ENCODE data around the gene SMG9.

SMG9 gene

GRCh38 chr19:43754503-43755255, at the start of gene SMG9:
Gene SMG9, minus strand, starts transcription at chr19:43754962. Its CDS starts 4,221 bp downstream, at chr19:43750741.
- peak; percentile 24 for DNase-seq

- no peak for DNase-seq
Measured at GRCh38 chr19:43804432-43804831, 49.7 kb upstream of the SMG9 start.

GRCh38 chr19:43802216-43802951, 47.6 kb upstream of the SMG9 start, which contains the start of gene LYPD5:
Gene LYPD5, minus strand, starts transcription at chr19:43802447. Its CDS starts 67 bp downstream, at chr19:43802380.
- no peak for DNase-seq

GRCh38 chr19:43799502-43800142, 44.9 kb upstream of the SMG9 start:
- DNase-seq, result no peak

- DNase-seq, result no peak
Measured at GRCh38 chr19:43798546-43799409, 44.0 kb upstream of the SMG9 start.

GRCh38 chr19:43798026-43798545, 43.3 kb upstream of the SMG9 start:
- no peak for DNase-seq

GRCh38 chr19:43797556-43797955, 42.8 kb upstream of the SMG9 start:
- DNase-seq, result no peak

- no peak for DNase-seq
Measured at GRCh38 chr19:43797118-43797517, 42.4 kb upstream of the SMG9 start.

- DNase-seq, result no peak
Measured at GRCh38 chr19:43790587-43790986, 35.8 kb upstream of the SMG9 start.

- no peak for DNase-seq
Measured at GRCh38 chr19:43789029-43789428, 34.3 kb upstream of the SMG9 start.

- DNase-seq, result no peak
Measured at GRCh38 chr19:43786665-43787064, 31.9 kb upstream of the SMG9 start.

- DNase-seq, result no peak
Measured at GRCh38 chr19:43784981-43785808, 30.4 kb upstream of the SMG9 start.

- DNase-seq, result no peak
Measured at GRCh38 chr19:43784241-43784980, 29.6 kb upstream of the SMG9 start.

GRCh38 chr19:43783636-43784035, 28.9 kb upstream of the SMG9 start:
- no peak for DNase-seq

- no peak for DNase-seq
Measured at GRCh38 chr19:43782689-43783231, 28.0 kb upstream of the SMG9 start.

- DNase-seq, result no peak
Measured at GRCh38 chr19:43782311-43782660, 27.5 kb upstream of the SMG9 start.

- no peak for DNase-seq
Measured at GRCh38 chr19:43781630-43782310, 27.0 kb upstream of the SMG9 start.

GRCh38 chr19:43780706-43781525, 26.2 kb upstream of the SMG9 start, which contains the start of gene KCNN4:
Gene KCNN4, minus strand, starts transcription at chr19:43780973. Its CDS starts 112 bp downstream, at chr19:43780861.
- DNase-seq, result no peak

- DNase-seq, result no peak
Measured at GRCh38 chr19:43779820-43780219, 25.1 kb upstream of the SMG9 start.
